NCI-H82 treated with DMSO at 0.1 percent for 48 hours (cell line): ENCODE data around the gene CDC42BPB.

Experiments used
- DNase-seq: peaks from one replicate; lab custom pipeline; 2025; ENCODE audit not compliant: unreplicated experiment; lab: John Stamatoyannopoulos, UW

Gene CDC42BPB

GRCh38 chr14:103073367-103073875 lies 16.1 kb upstream of the CDC42BPB start:
- no peak for DNase-seq

GRCh38 chr14:103072595-103073366 lies 15.4 kb upstream of the CDC42BPB start:
- DNase-seq: no peak

- no peak for DNase-seq
Measured at GRCh38 chr14:103071544-103072251, 14.3 kb upstream of the CDC42BPB start.

- DNase-seq: no peak
Measured at GRCh38 chr14:103070971-103071542, 13.7 kb upstream of the CDC42BPB start.

GRCh38 chr14:103070263-103070885 lies 13.0 kb upstream of the CDC42BPB start:
- DNase-seq: no peak

- no peak for DNase-seq
Measured at GRCh38 chr14:103068351-103069073, 11.2 kb upstream of the CDC42BPB start.

GRCh38 chr14:103067231-103067954 lies 10.0 kb upstream of the CDC42BPB start:
- DNase-seq: no peak

- no peak for DNase-seq
Measured at GRCh38 chr14:103066399-103066798, 9.1 kb upstream of the CDC42BPB start.

GRCh38 chr14:103065861-103066260 lies 8.5 kb upstream of the CDC42BPB start:
- DNase-seq: no peak

- no peak for DNase-seq
Measured at GRCh38 chr14:103064978-103065377, 7.6 kb upstream of the CDC42BPB start.

- no peak for DNase-seq
Measured at GRCh38 chr14:103064436-103064835, 7.1 kb upstream of the CDC42BPB start.

- no peak for DNase-seq
Measured at GRCh38 chr14:103061482-103061976, 4.2 kb upstream of the CDC42BPB start.

- DNase-seq: no peak
Measured at GRCh38 chr14:103059556-103059955, 2.2 kb upstream of the CDC42BPB start.

- DNase-seq: no peak
Measured at GRCh38 chr14:103058164-103059055, 1.1 kb upstream of the CDC42BPB start.

- DNase-seq: no peak
Measured at GRCh38 chr14:103057028-103057371, 349 bp downstream of the CDC42BPB start.

- DNase-seq: peak; percentile 21
Measured at GRCh38 chr14:103056322-103057027, 874 bp downstream of the CDC42BPB start.

GRCh38 chr14:103055695-103056094 lies 1.7 kb downstream of the CDC42BPB start:
- no peak for DNase-seq

GRCh38 chr14:103052407-103052806 lies 4.9 kb downstream of the CDC42BPB start:
- no peak for DNase-seq
